Measurements from ENCODE around the gene FGD6.
"Not testable (repeated sequence)": the region's sequence is repeated elsewhere in the genome, so short reads cannot be mapped to it uniquely, and the experiment has no call there.

GRCh38 chr12:95095866-95096265 is 121.4 kb downstream of the FGD6 start:
- TF ChIP-seq, protein P1, sequence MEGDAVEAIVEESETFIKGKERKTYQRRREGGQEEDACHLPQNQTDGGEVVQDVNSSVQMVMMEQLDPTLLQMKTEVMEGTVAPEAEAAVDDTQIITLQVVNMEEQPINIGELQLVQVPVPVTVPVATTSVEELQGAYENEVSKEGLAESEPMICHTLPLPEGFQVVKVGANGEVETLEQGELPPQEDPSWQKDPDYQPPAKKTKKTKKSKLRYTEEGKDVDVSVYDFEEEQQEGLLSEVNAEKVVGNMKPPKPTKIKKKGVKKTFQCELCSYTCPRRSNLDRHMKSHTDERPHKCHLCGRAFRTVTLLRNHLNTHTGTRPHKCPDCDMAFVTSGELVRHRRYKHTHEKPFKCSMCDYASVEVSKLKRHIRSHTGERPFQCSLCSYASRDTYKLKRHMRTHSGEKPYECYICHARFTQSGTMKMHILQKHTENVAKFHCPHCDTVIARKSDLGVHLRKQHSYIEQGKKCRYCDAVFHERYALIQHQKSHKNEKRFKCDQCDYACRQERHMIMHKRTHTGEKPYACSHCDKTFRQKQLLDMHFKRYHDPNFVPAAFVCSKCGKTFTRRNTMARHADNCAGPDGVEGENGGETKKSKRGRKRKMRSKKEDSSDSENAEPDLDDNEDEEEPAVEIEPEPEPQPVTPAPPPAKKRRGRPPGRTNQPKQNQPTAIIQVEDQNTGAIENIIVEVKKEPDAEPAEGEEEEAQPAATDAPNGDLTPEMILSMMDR (conservative IDR thresholded peaks at IDR 0.05; ENCODE audit: low read length), result not testable (repeated sequence)
- TF ChIP-seq EZH2phosphoT487 (IDR thresholded peaks at IDR 0.05; ENCODE audit: borderline replicate concordance, low read depth, low read length), result not testable (repeated sequence)
